Endothelial cell of umbilical vein (primary cell): ENCODE measurements around the gene CLEC18A. TPM values are rescaled to one million over a fixed set of nuclear protein-coding genes. Genes with fewer than 3 reads are reported as not detected.

Experiments
- BruUV-seq: library from RNA; stranded (reverse); fragments of 400-500 nt; replicated peaks from 2 replicates; lab custom pipeline; 2021; lab: Mats Ljungman, UMichigan
- CTCF ChIA-PET: fragments of 300-600, 350-600 bp; sonication (Branson Sonifier 250); formaldehyde crosslinking; loops from one replicate; lab custom pipeline; 2021; ENCODE audit warnings: antibody characterized with exemption, inconsistent platforms; lab: Charles Lee
- POLR2A ChIA-PET: fragments of 300-600, 350-600 bp; sonication (Branson Sonifier 250); formaldehyde crosslinking; loops from one replicate; lab custom pipeline; 2021; ENCODE audit warnings: antibody characterized with exemption, inconsistent platforms; lab: Charles Lee
- DNase-seq: peaks from one replicate; pipeline ENCODE4 v3.0.0-alpha.2; 2011; ENCODE audit warnings: low read depth, low spot score
- FAIRE-seq: peaks from 2 replicates; lab custom pipeline; 2011; peaks lifted over from hg19 to GRCh38; lab: Jason Lieb, UNC
- H2AFZ ChIP-seq: 2 replicates; pipeline ENCODE4 v1.6.0; 2012; ENCODE audit warnings: low read depth, low read length, control low read depth, inconsistent platforms
- H3K27ac ChIP-seq: 2 replicates; pipeline ENCODE4 v1.5.1; 2011; ENCODE audit warnings: low read depth, mild to moderate bottlenecking, control low read depth, low read length, moderate library complexity; ENCODE audit not compliant: insufficient read depth
- H3K27me3 ChIP-seq, 2 experiments: 2 replicates each; pipeline versions ENCODE4 v1.6.0 to v1.6.1; 2011; ENCODE audit warnings: low read length in 2 of 2, mixed read lengths in 1 of 2; ENCODE audit not compliant: control insufficient read depth in 2 of 2, insufficient read depth in 2 of 2
- H3K36me3 ChIP-seq, 2 experiments: 2 replicates in 1 of 2; 3 replicates in 1 of 2; pipeline ENCODE4 v1.5.1; 2011; ENCODE audit warnings: low read length in 2 of 2, mild to moderate bottlenecking in 1 of 2, moderate library complexity in 1 of 2; ENCODE audit not compliant: control insufficient read depth in 2 of 2, insufficient read depth in 2 of 2; ENCODE audit errors: extremely low read depth in 1 of 2
- H3K4me1 ChIP-seq: 3 replicates; pipeline ENCODE4 v1.5.1; 2011; ENCODE audit warnings: mild to moderate bottlenecking, low read length; ENCODE audit not compliant: control insufficient read depth, insufficient read depth; ENCODE audit errors: extremely low read depth
- H3K4me2 ChIP-seq: 2 replicates; pipeline ENCODE4 v1.6.1; 2011; ENCODE audit warnings: low read length, control low read depth, mixed read lengths; ENCODE audit not compliant: insufficient read depth
- H3K4me3 ChIP-seq, 3 experiments: fragments of 200-600 bp in 1 of 3; sonication (generic), shearing (Covaris generic) in 1 of 3; replicated peaks in 1 of 3; 2 replicates each; pipeline ENCODE4 v1.5.1; 2011 to 2016; ENCODE audit warnings: control low read depth in 3 of 3, low read length in 3 of 3, mild to moderate bottlenecking in 2 of 3, inconsistent platforms in 1 of 3, low read depth in 1 of 3, moderate library complexity in 1 of 3; ENCODE audit not compliant: insufficient read depth in 1 of 3
- H3K79me2 ChIP-seq: 2 replicates; pipeline ENCODE4 v1.6.0; 2012; ENCODE audit warnings: low read length, inconsistent platforms; ENCODE audit not compliant: control insufficient read depth, insufficient read depth
- H3K9ac ChIP-seq: replicated peaks from 2 replicates; pipeline ENCODE3; 2011; ENCODE audit warnings: low read length, control low read depth; ENCODE audit not compliant: insufficient read depth; ENCODE audit errors: extremely low read depth
- H3K9me1 ChIP-seq: replicated peaks from 3 replicates; pipeline ENCODE4 v1.6.0; 2011; ENCODE audit warnings: mild to moderate bottlenecking, low read length; ENCODE audit not compliant: control insufficient read depth, insufficient read depth; ENCODE audit errors: extremely low read depth
- H3K9me3 ChIP-seq: replicated peaks from 2 replicates; pipeline ENCODE4 v1.5.1; 2012; ENCODE audit warnings: low read length, inconsistent platforms; ENCODE audit not compliant: control insufficient read depth, insufficient read depth
- H4K20me1 ChIP-seq: replicated peaks from 2 replicates; pipeline ENCODE3; 2011; ENCODE audit warnings: mild to moderate bottlenecking, low read length; ENCODE audit not compliant: control insufficient read depth, insufficient read depth; ENCODE audit errors: extremely low read depth
- CTCF ChIP-seq, 2 donors: IDR thresholded peaks; 1 replicate in 1 of 2; 2 replicates in 1 of 2; pipeline ENCODE4 v1.5.1; 2011; ENCODE audit warnings: low read length in 2 of 2, mild to moderate bottlenecking in 2 of 2, moderate library complexity in 2 of 2, control low read depth in 1 of 2, inconsistent platforms in 1 of 2, low read depth in 1 of 2; ENCODE audit not compliant: insufficient read depth in 1 of 2; ENCODE audit errors: extremely low read depth in 1 of 2
- EZH2 ChIP-seq: IDR thresholded peaks from 2 replicates; pipeline ENCODE4 v1.6.1; 2012; ENCODE audit warnings: borderline replicate concordance, low read depth, mild to moderate bottlenecking, moderate library complexity, low read length, inconsistent platforms; ENCODE audit not compliant: severe bottlenecking
- FOS ChIP-seq: IDR thresholded peaks from 2 replicates; pipeline ENCODE4 v1.6.1; 2011; ENCODE audit warnings: mild to moderate bottlenecking, low read length, moderate library complexity, borderline replicate concordance; ENCODE audit not compliant: insufficient read depth
- GATA2 ChIP-seq: IDR thresholded peaks from 2 replicates; pipeline ENCODE4 v1.7.0; 2011; ENCODE audit warnings: low read depth, mild to moderate bottlenecking, moderate library complexity, mixed read lengths, low read length; ENCODE audit not compliant: insufficient read length, insufficient read depth
- JUN ChIP-seq: IDR thresholded peaks from 2 replicates; pipeline ENCODE4 v1.6.1; 2011; ENCODE audit warnings: borderline replicate concordance, low read depth; ENCODE audit not compliant: insufficient read length, insufficient read depth
- MYC ChIP-seq: IDR thresholded peaks from one replicate; pipeline ENCODE4 v1.6.1; 2011; ENCODE audit warnings: mild to moderate bottlenecking, low read depth, low read length
- POLR2A ChIP-seq: IDR thresholded peaks from 2 replicates; pipeline ENCODE4 v1.6.1; 2012; ENCODE audit warnings: low read depth, mild to moderate bottlenecking, control low read depth, low read length
- POLR2AphosphoS5 ChIP-seq: IDR thresholded peaks from 2 replicates; pipeline ENCODE4 v1.6.1; 2012; ENCODE audit warnings: low read depth, mild to moderate bottlenecking, control low read depth, low read length, moderate library complexity; ENCODE audit not compliant: insufficient read depth
- dilution Hi-C: fragments of 300-500 bp; cut with MboI; formaldehyde crosslinking; loops from one replicate; pipeline ENCODE4 v1.15.0; 2019; ENCODE audit warnings: low sequenced_read_pairs; ENCODE audit not compliant: extremely low pct_ligation_motif_present
- intact Hi-C: fragments of 100-400 bp; cut with micrococcal nuclease; formaldehyde crosslinking; loops from one replicate; pipeline ENCODE4 v1.10.0; 2022
- polyA plus RNA-seq, 4 experiments: library from polyadenylated mRNA; depleted of rRNA in 3 of 4; stranded (reverse) in 3 of 4; unstranded in 1 of 4; fragments of >200 nt; gene quantifications; 2 replicates each; pipeline versions ENCODE4 v1.2.1 to v1.2.3, GENCODE V29; 2011 to 2012; ENCODE audit warnings: missing spikeins in 1 of 4
- total RNA-seq: library from RNA; stranded (reverse); gene quantifications from 2 replicates; pipeline ENCODE4 v1.2.3, GENCODE V29; 2021
- TF ChIP-seq, protein P1 (sequence below): IDR thresholded peaks from 2 replicates; pipeline ENCODE4 v1.6.1; 2011; ENCODE audit not compliant: insufficient read depth, insufficient read length

The CLEC18A gene
- total and polyA plus RNA-seq, 2 donors (not counting 3 experiments of a cell fraction or from before 2014, with no cell fraction given), result 0.35 to 0.51 TPM

GRCh38 chr16:69937465-69937951 is 13.6 kb upstream of the CLEC18A start:
- no peak for DNase-seq
- CTCF ChIA-PET, result interaction anchor here (1.0 kb wide), 1 partner anchor 183 kb away, joined by 6 read pairs; the partner anchor contains the start of gene NOB1
- Histone ChIP-seq H3K27ac (no peak overlapping the region), H3K4me1 (no peaks in the 10 kb centered on the region), H3K9me1 (no peaks in the 10 kb centered on the region), H3K36me3 (peaks cover 4 to 35% of the 10 kb centered on the region in 2 experiments), H3K4me2 (no peak overlapping the region), H3K27me3 (no peaks in the 10 kb centered on the region), H4K20me1 (no peaks in the 10 kb centered on the region), H3K9ac (no peak overlapping the region), H2AFZ (no peak overlapping the region), H3K79me2 (no peaks in the 10 kb centered on the region), H3K9me3 (no peaks in the 10 kb centered on the region), H3K4me3 (no peak overlapping the region)
- POLR2A ChIA-PET, result no interaction called here
- intact Hi-C loops (no loop called here), dilution Hi-C loops (no loop called here)
- BruUV-seq, result no TSS peak
- FAIRE-seq, result no peak
- TF ChIP-seq FOS (no peak), POLR2AphosphoS5 (no peak), EZH2 (no peak), POLR2A (no peak), JUN (no peak), CTCF (IDR thresholded peaks at IDR 0.05; ENCODE audit: extremely low read depth in 1 of 2, insufficient read depth in 1 of 2, low read depth in 1 of 2, low read length in 2 of 2) (no peak), GATA2 (no peak), MYC (no peak)
- TF ChIP-seq, protein P1, sequence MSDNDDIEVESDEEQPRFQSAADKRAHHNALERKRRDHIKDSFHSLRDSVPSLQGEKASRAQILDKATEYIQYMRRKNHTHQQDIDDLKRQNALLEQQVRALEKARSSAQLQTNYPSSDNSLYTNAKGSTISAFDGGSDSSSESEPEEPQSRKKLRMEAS, result no peak
